Loucy (cell line): Measurements from ENCODE around the gene IFNE.

Source experiments
- H2AFZ ChIP-seq: fragments of 200-600 bp; sonication (generic); 2 replicates; pipeline ENCODE4 v1.6.0; 2016; ENCODE audit warnings: antibody characterized with exemption, mild to moderate bottlenecking, low read length, moderate library complexity
- H3F3A ChIP-seq: fragments of 200-600 bp; 2 replicates; pipeline ENCODE4 v1.6.0; 2016; ENCODE audit warnings: antibody characterized with exemption, low read depth, mild to moderate bottlenecking
- H3K27me3 ChIP-seq: fragments of 200-600 bp; sonication (generic); 2 replicates; pipeline ENCODE4 v1.6.1; 2014; ENCODE audit warnings: low read length, mild to moderate bottlenecking; ENCODE audit not compliant: insufficient read depth, poor library complexity, severe bottlenecking
- H3K36me3 ChIP-seq: fragments of 200-600 bp; sonication (generic); 2 replicates; pipeline ENCODE4 v1.6.1; 2016; ENCODE audit warnings: low read length; ENCODE audit not compliant: insufficient read depth
- H3K4me1 ChIP-seq: fragments of 200-600 bp; sonication (generic); 2 replicates; pipeline ENCODE4 v1.5.1; 2014; ENCODE audit warnings: low read length, mild to moderate bottlenecking; ENCODE audit not compliant: insufficient read depth, poor library complexity, severe bottlenecking
- H3K4me2 ChIP-seq: fragments of 200-600 bp; sonication (generic); 2 replicates; pipeline ENCODE4 v1.6.0; 2014; ENCODE audit warnings: antibody characterized with exemption, low read length, low read depth, mild to moderate bottlenecking; ENCODE audit not compliant: poor library complexity, severe bottlenecking
- H3K4me3 ChIP-seq: fragments of 200-600 bp; sonication (generic); 2 replicates; pipeline ENCODE4 v1.5.1; 2014; ENCODE audit warnings: low read length, mild to moderate bottlenecking, mixed read lengths; ENCODE audit not compliant: poor library complexity, severe bottlenecking
- H3K79me2 ChIP-seq: fragments of 200-600 bp; sonication (generic); 2 replicates; pipeline ENCODE4 v1.6.1; 2014; ENCODE audit warnings: low read length; ENCODE audit not compliant: insufficient read depth
- H3K9ac ChIP-seq: fragments of 200-600 bp; sonication (generic); 2 replicates; pipeline ENCODE4 v1.6.0; 2014; ENCODE audit warnings: mild to moderate bottlenecking, low read depth, low read length, moderate library complexity; ENCODE audit not compliant: poor library complexity, severe bottlenecking
- H3K9me2 ChIP-seq: fragments of 200-600 bp; sonication (generic); replicated peaks from 2 replicates; pipeline ENCODE4 v1.6.1; 2016; ENCODE audit warnings: low read depth, low read length, mixed read lengths
- H3K9me3 ChIP-seq: fragments of 200-600 bp; sonication (generic); 2 replicates; pipeline ENCODE4 v1.6.1; 2014; ENCODE audit warnings: mild to moderate bottlenecking, antibody characterized with exemption, low read length, low read depth; ENCODE audit not compliant: insufficient read depth
- H4K20me1 ChIP-seq: fragments of 200-600 bp; sonication (generic); 2 replicates; pipeline ENCODE4 v1.6.0; 2014; ENCODE audit warnings: antibody characterized with exemption, low read length, mild to moderate bottlenecking; ENCODE audit not compliant: insufficient read depth, poor library complexity, severe bottlenecking
- EZH2phosphoT487 ChIP-seq: fragments of 200-600 bp; IDR thresholded peaks from 2 replicates; pipeline ENCODE4 v1.6.1; 2018; ENCODE audit warnings: antibody characterized with exemption, mild to moderate bottlenecking, moderate library complexity, borderline replicate concordance
- TF ChIP-seq, protein P1 (sequence below): fragments of 200-600 bp; sonication (generic); conservative IDR thresholded peaks from 2 replicates; pipeline ENCODE4 v1.5.1; 2014; ENCODE audit warnings: mild to moderate bottlenecking, antibody characterized with exemption, low read length

IFNE gene

DNA sequence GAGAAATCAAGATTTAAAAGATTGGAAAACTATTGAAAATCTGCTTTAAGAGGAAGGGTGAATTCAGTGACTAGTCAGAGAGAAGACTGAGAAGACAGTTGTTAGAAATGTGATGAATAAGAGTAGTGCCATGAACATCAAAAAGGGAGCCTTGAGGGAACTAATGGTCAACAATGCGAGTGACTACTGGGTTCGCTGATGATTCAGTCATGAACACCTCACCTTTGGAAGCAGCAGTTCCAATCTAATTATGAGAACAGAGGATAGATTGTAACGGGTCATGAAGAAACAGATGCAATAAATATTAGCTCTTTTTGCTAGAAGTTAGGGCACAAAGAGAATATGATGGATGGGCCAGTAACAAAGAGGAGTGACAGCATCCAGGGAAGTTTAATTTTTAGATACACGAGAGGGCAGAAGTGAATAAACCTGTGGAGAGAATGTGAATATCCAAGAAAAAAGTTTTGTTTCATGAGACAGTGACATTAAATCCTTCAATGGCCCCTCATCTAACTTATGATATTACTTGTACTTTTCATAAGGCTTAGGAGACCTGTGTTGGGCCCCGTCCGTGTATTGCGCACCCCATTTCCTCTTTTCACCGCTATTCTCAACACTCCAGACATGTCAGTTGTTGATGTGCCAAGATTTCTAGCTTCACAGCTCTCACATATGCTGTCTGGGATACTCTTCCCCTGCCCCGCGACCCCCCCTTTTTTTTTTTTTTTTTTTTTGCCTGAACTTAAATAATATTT, 23.5 kb upstream of the IFNE start:
- Histone ChIP-seq H4K20me1 (no peaks in the 10 kb centered on the region), H3K79me2 (no peaks in the 10 kb centered on the region), H3K9ac (no peak overlapping the region), H3K9me3 (no peaks in the 10 kb centered on the region), H3K27me3 (no peaks in the 10 kb centered on the region), H3K4me2 (no peak overlapping the region), H3K4me3 (no peak overlapping the region), H3K36me3 (no peaks in the 10 kb centered on the region), H3K9me2 (no peaks in the 10 kb centered on the region), H2AFZ (no peak overlapping the region), H3K4me1 (peaks cover 6% of the 10 kb centered on the region), H3F3A (no peaks in the 10 kb centered on the region)
- TF ChIP-seq EZH2phosphoT487: no peak
- TF ChIP-seq, protein P1, sequence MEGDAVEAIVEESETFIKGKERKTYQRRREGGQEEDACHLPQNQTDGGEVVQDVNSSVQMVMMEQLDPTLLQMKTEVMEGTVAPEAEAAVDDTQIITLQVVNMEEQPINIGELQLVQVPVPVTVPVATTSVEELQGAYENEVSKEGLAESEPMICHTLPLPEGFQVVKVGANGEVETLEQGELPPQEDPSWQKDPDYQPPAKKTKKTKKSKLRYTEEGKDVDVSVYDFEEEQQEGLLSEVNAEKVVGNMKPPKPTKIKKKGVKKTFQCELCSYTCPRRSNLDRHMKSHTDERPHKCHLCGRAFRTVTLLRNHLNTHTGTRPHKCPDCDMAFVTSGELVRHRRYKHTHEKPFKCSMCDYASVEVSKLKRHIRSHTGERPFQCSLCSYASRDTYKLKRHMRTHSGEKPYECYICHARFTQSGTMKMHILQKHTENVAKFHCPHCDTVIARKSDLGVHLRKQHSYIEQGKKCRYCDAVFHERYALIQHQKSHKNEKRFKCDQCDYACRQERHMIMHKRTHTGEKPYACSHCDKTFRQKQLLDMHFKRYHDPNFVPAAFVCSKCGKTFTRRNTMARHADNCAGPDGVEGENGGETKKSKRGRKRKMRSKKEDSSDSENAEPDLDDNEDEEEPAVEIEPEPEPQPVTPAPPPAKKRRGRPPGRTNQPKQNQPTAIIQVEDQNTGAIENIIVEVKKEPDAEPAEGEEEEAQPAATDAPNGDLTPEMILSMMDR: no peak

DNA sequence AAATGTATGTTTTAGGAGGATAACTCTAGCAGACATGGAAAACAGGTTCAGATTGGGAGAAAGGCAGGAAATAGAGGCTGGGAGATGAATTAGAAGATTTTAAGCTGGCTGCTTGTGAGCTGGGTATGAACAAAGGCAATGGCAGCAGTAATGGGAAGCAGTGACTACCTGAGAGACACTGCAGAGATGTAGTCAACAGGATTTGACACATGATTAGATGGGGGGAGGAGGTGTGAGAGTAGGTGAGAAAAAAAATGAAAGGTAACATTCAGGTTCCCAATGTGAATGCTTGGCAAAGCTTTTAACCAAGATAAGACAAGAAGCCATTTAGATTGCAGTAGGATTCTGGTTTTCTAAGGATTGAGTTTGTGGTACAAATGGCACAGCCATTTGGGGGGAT, 22.8 kb upstream of the IFNE start:
- Histone ChIP-seq H3K27me3 (no peaks in the 10 kb centered on the region), H4K20me1 (no peaks in the 10 kb centered on the region), H3K4me2 (no peak overlapping the region), H3K4me3 (no peak overlapping the region), H3K79me2 (no peaks in the 10 kb centered on the region), H3K9ac (no peak overlapping the region), H3F3A (no peaks in the 10 kb centered on the region), H3K4me1 (peaks cover 6% of the 10 kb centered on the region), H2AFZ (no peak overlapping the region), H3K9me3 (no peaks in the 10 kb centered on the region), H3K36me3 (no peaks in the 10 kb centered on the region), H3K9me2 (no peaks in the 10 kb centered on the region)
- TF ChIP-seq EZH2phosphoT487: no peak
- TF ChIP-seq, protein P1: no peak

DNA sequence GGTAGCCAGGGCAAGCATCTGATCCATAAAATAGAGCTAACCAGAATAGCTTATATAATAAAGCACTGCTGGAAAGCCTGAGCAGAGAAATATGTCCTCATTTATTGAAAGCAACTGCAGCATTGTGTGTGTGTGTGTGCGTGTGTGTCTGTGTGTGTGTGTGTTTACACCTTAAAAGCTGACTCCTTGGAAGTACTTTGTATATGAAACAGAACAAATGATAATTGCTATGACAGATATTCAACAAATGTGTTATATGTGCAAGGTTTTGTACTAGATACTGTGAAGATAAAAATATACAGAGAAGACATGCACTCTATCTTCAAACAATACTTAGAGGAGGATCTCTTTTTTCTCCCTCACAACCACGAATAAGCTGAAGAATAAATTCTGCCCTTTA, 22.0 kb upstream of the IFNE start:
- H3K9me3 ChIP-seq: no peaks in the 10 kb centered on the region
- no peak overlapping the region for H3K9ac ChIP-seq
- H3K27me3 ChIP-seq: no peaks in the 10 kb centered on the region
- no peak overlapping the region for H3K4me3 ChIP-seq
- no peak overlapping the region for H2AFZ ChIP-seq
- H3K4me2 ChIP-seq: no peak overlapping the region
- H3K9me2 ChIP-seq: no peaks in the 10 kb centered on the region
- TF ChIP-seq, protein P1: no peak
- no peak for TF ChIP-seq EZH2phosphoT487
- no peaks in the 10 kb centered on the region for H3F3A ChIP-seq
- H3K79me2 ChIP-seq: no peaks in the 10 kb centered on the region
- H4K20me1 ChIP-seq: no peaks in the 10 kb centered on the region
- H3K4me1 ChIP-seq: peaks cover 6% of the 10 kb centered on the region
- no peaks in the 10 kb centered on the region for H3K36me3 ChIP-seq
